ENCODE measurements around the gene HS6ST3.

The HS6ST3 gene

GRCh38 chr13:96806746-96807145, 716.8 kb downstream of the HS6ST3 start:
- no peak for DNase-seq

GRCh38 chr13:96809366-96810096, 719.6 kb downstream of the HS6ST3 start:
- no peak for DNase-seq

- DNase-seq = no peak
Measured at GRCh38 chr13:96810104-96810503, 720.2 kb downstream of the HS6ST3 start.

GRCh38 chr13:96811049-96811448, 721.1 kb downstream of the HS6ST3 start:
- no peak for DNase-seq

- DNase-seq = no peak
Measured at GRCh38 chr13:96816261-96816660, 726.4 kb downstream of the HS6ST3 start.

- no peak for DNase-seq
Measured at GRCh38 chr13:96816874-96817273, 727.0 kb downstream of the HS6ST3 start.

GRCh38 chr13:96817336-96817941, 727.5 kb downstream of the HS6ST3 start:
- no peak for DNase-seq

- no peak for DNase-seq
Measured at GRCh38 chr13:96819375-96819774, 729.5 kb downstream of the HS6ST3 start.

- DNase-seq = no peak
Measured at GRCh38 chr13:96821381-96821780, 731.5 kb downstream of the HS6ST3 start.

- no peak for DNase-seq
Measured at GRCh38 chr13:96821971-96822370, 732.1 kb downstream of the HS6ST3 start.

- no peak for DNase-seq
Measured at GRCh38 chr13:96822895-96823294, 733.0 kb downstream of the HS6ST3 start.

GRCh38 chr13:96824140-96824539, 734.2 kb downstream of the HS6ST3 start:
- DNase-seq = no peak

- no peak for DNase-seq
Measured at GRCh38 chr13:96825653-96826052, 735.7 kb downstream of the HS6ST3 start.

GRCh38 chr13:96834626-96835025, 744.7 kb downstream of the HS6ST3 start:
- no peak for DNase-seq

- no peak for DNase-seq
Measured at GRCh38 chr13:96835546-96835945, 745.6 kb downstream of the HS6ST3 start.

GRCh38 chr13:96836733-96837132, 746.8 kb downstream of the HS6ST3 start:
- no peak for DNase-seq

- DNase-seq = no peak
Measured at GRCh38 chr13:96837809-96838208, 747.9 kb downstream of the HS6ST3 start.

GRCh38 chr13:96844195-96844594, 754.3 kb downstream of the HS6ST3 start:
- DNase-seq = no peak

GRCh38 chr13:96844616-96845015, 754.7 kb downstream of the HS6ST3 start:
- DNase-seq = no peak

GRCh38 chr13:96848286-96848685, 758.4 kb downstream of the HS6ST3 start:
- no peak for DNase-seq

- no peak for DNase-seq
Measured at GRCh38 chr13:96849091-96849490, 759.2 kb downstream of the HS6ST3 start.

- DNase-seq = no peak
Measured at GRCh38 chr13:96850538-96851145, 760.7 kb downstream of the HS6ST3 start.

- no peak for DNase-seq
Measured at GRCh38 chr13:96851856-96852445, 762.0 kb downstream of the HS6ST3 start.
